CD1c-positive myeloid dendritic cell (primary cell): ENCODE data around the gene KCNK3.
"Not testable (repeated sequence)": the region's sequence is repeated elsewhere in the genome, so short reads cannot be mapped to it uniquely, and the experiment has no call there.

Experiments
- DNase-seq: peaks from one replicate; pipeline ENCODE4 v3.0.0-alpha.2; 2016; ENCODE audit errors: extremely low spot score

Gene KCNK3

GRCh38 chr2:26756337-26756736 is 63.8 kb downstream of the KCNK3 start:
- DNase-seq = no peak

DNA sequence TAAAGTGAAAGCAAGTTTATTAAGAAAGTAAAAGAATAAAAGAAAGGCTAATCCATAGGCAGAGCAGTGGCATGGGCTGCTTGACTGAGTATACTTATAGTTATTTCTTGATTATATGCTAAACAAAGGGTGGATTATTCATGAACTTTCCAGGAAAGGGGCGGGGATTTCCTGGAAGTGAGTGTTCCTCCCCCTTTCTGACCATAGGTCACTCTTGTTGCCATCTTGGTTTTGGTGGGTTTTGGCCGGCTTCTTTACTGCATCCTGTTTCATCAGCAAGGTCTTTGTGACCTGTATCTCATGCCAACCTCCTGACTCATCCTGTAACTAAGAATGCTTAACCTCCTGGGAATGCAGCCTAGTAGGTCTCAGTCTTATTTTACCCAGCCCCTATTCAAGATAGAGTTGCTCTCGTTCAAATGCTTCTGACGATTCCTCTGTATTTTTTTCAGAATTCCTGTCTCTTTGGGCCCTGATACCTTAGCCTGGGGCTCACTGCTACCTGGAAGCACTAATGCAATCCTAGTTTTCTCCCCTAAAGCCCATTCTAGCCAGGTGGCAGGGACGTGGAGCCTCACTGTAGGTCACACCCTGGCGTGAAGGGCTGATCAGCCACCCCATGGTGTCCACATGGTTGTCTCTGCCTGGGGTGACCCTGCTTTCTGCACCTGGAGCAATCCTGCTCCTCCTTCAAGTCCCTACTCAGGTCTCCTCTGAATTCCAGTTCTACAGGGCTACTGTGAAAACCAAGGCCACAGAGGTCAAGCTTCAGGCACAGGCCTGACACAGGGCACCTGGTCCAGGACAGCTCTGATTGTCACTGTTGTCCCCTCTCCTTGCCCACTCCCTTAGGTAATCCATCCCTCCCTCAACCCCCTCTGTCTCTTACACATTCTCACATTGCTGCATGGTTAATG is 65.6 kb downstream of the KCNK3 start:
- DNase-seq = peak; percentile 32

- no peak for DNase-seq
Observed at GRCh38 chr2:26758790-26759321, 66.3 kb downstream of the KCNK3 start.

DNA sequence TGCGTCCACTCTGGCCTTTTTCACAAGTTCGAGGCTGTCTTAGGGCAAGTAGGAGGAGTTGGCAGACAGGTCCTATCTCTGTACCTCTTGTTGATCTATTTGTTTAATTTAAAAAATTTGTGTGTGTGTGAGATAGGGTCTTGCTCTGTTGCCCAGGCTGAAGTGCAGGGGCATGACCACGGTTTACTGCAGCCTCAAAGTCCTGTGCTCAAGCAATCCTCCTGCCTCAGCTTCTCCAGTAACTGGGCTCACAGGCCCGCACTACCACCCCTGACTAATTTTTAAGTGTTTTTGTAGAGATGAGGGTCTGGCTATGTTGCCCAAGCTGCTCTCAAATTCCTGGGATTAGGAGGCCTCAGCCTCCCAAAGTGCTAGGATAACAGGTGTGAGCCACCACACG is 67.3 kb downstream of the KCNK3 start:
- no peak for DNase-seq

- not testable (repeated sequence) for DNase-seq
Observed at GRCh38 chr2:26760991-26761390, 68.5 kb downstream of the KCNK3 start.

GRCh38 chr2:26763019-26763418 is 70.5 kb downstream of the KCNK3 start:
- DNase-seq = no peak

DNA sequence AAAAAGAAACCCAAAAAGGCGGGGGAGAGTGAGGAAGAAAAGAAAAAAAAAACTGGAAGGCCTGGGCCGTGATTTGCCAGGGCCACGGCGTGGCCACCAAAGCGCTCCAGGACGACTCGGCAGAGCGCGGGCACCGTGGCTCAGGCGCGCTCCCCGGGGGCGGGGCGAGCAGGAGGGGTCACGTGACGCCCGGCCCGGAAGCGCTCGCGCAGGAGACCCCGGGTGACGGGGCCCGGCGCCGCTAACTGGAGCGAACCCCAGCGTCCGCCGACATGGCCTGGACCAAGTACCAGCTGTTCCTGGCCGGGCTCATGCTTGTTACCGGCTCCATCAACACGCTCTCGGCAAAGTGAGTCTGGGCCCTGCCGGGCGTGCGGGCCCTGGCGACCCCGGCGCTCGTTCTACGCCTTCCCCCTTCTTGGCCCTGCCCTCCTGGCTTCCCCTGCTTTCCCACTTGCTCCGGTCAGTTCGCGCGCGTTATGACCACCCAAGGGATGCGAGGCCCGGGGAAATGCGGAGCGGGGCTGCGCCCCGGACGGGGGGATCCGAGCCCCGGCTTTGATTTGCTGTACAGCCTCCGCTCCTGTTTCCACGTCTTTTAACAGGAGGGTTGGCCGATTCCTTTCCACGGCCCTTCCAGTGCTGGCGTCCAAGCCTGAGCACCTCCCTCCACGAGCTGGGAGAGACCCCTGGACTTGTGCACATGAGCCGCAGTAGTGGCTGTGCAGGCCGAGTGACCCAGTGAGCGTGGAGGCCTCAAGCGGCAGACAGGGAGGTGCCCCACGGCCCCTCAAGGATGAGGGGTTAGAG is 71.8 kb downstream of the KCNK3 start, which contains the start of gene SLC35F6:
SLC35F6 (plus strand) TSS at position 207 of the 810 bp plus-strand sequence; CDS start at position 273, 66 bp downstream.
- DNase-seq = peak; percentile 90

- DNase-seq = no peak
Observed at GRCh38 chr2:26764906-26765305, 72.4 kb downstream of the KCNK3 start.

DNA sequence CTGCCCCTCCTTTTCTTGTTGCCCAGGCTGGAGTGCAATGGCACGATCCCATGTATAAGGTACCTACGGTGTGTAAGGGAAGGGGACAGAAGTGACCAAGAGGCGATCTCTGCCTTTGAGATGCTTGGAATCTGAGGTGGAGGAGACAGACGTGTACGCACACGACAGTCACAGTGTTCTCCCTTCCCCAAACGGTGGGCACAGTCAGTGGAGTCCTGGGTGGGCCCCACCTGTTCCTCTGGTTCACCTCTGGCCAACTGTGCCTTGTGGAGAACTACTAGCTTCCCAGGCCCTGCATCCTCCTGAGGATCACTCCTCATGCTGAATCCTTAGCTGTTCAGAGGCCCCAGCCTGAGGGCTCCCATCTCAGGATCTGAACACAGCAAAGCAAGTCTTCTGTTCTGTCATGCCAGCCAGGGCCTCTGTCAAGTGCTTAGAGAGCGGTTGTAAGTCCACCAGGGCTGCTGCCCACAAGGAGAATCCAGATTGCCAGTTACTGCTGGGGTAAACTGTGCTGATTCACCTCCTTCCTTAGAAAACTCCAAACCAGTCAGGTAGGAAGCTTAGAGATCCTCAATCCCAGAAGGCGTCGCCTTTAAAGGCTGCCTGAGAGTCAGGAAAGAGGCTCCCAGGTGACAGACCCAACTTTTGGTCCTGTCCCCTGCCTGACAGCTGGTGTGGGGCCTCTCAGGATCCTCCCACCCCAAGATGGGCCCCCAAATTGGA is 73.1 kb downstream of the KCNK3 start:
- no peak for DNase-seq

DNA sequence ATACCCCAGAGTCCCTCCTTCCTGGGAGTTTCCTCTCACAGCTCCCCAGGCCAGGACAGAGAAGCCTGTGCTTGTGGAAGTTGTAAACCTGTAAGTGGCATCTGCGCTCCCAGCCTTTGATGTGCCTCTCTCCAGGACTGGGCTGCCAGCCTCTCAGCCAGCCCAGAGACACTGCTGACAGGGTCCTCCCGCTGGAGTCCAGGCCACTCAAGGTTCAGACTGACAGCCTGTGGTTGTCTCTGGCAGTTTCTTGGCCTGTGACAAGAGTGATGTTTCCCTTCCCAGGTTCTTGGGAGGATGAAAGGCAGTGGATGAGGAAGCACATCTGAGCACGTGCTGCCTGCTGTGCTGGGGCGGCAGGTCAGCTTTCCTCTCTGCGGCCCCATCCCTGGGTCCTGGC is 74.6 kb downstream of the KCNK3 start:
- DNase-seq = no peak

- no peak for DNase-seq
Observed at GRCh38 chr2:26767894-26768487, 75.5 kb downstream of the KCNK3 start.

- no peak for DNase-seq
Observed at GRCh38 chr2:26768759-26769088, 76.2 kb downstream of the KCNK3 start.

GRCh38 chr2:26769089-26769761 is 76.7 kb downstream of the KCNK3 start:
- DNase-seq = peak; percentile 95

DNA sequence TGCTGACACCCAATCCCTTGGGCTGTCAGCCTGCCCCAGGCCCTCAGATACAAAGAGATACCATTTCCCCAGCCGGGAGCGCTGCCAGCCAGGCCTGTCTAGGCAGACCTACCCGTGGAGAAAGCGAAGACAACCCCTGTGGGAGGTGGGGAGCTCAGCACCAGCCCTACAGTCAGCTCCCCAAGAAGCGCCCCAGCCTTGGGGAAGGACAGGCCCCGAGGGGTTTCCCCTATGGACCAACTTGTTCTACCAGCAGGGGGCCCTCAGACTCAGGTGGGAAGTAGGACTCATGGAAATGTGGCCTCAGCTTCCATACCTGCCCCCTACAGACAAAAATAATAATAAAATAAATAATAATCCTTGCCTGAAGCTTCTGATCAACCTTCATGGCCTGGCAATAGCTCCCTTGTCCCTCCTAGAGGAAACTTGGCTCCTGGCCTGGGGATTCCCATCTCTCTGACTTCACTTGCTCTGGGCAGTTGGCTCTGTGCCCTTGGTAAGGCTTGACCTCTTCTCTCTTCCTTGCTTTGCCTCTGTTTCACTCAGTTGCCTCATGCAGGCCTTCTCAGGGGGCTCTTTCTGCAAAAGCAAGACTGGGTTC is 78.6 kb downstream of the KCNK3 start:
- no peak for DNase-seq

DNA sequence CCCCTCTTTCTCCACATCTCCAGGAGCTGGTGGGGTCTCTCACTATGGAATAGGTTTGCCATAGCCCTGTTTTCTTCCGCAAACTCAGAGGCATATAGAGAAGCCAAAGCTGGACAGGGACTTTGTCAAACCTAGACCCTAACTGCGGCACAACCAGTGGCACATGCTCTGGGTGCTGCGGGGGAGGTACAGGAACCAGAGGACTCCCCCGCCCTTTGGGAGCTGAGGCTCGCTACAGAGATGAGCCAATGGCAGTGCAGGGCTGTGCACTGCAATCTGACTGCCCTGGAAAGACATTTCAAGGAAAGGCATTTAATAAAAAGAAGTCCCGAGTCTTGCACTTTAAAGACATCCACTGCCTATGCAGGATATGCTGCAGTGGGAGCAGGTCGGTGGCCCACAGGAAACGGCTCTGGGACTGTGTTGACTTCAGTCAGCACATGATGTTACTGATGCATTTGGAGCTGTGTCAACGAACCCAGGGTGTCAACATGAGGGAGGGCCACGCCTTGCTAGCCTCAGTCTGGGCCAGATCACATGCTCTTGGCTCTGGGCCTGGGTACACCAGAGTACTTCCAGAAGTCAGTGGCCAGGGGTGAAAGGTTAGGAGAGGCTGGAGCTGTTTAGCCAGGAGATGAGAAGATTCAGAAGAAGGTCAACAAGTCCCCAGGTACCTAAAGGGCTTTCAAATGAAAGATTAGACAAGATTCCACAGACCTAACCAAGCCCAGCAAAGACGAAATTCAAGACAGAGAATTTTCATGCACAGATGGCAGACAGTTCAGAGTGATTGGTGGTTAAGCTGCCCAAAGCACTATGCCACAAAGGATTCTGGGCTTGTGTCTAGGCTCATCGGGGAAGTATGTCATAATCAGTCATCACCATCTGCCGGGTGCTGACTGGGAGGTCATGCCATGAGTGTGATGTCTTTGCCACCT is 79.8 kb downstream of the KCNK3 start:
- DNase-seq = no peak

- no peak for DNase-seq
Observed at GRCh38 chr2:26776195-26776800, 83.8 kb downstream of the KCNK3 start.

DNA sequence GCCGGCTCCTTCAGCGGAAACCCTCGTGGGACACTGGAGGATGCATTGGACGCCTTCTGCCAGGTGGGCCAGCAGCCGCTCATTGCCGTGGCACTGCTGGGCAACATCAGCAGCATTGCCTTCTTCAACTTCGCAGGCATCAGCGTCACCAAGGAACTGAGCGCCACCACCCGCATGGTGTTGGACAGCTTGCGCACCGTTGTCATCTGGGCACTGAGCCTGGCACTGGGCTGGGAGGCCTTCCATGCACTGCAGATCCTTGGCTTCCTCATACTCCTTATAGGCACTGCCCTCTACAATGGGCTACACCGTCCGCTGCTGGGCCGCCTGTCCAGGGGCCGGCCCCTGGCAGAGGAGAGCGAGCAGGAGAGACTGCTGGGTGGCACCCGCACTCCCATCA is 85.6 kb downstream of the KCNK3 start:
- no peak for DNase-seq

- no peak for DNase-seq
Observed at GRCh38 chr2:26778507-26778906, 86.0 kb downstream of the KCNK3 start.

GRCh38 chr2:26780203-26780760 is 87.8 kb downstream of the KCNK3 start:
- no peak for DNase-seq
